DND-41 (cell line): ENCODE measurements around the gene STAT6.

Source experiments
- ATAC-seq: fragments of 200-7000 bp; cut with Tn5 transposase; 3 replicates; pipeline ENCODE4 v1.9.1; 2021; ENCODE audit warnings: low read depth; ENCODE audit not compliant: insufficient read depth
- DNase-seq: peaks from one replicate; pipeline ENCODE4 v3.0.0-alpha.2; 2020
- H2AFZ ChIP-seq: 2 replicates; pipeline ENCODE4 v1.6.0; 2012; ENCODE audit warnings: low read depth, low read length
- H3K27ac ChIP-seq: 2 replicates; pipeline ENCODE4 v1.5.1; 2012; ENCODE audit warnings: low read length, inconsistent platforms
- H3K27me3 ChIP-seq: fragments of 200-600 bp; sonication (generic); 2 replicates; pipeline ENCODE4 v1.6.0; 2012; ENCODE audit warnings: low read length, mild to moderate bottlenecking, inconsistent platforms; ENCODE audit not compliant: insufficient read depth, poor library complexity
- H3K36me3 ChIP-seq: 2 replicates; pipeline ENCODE4 v1.5.1; 2012; ENCODE audit warnings: low read length, inconsistent platforms; ENCODE audit not compliant: insufficient read depth
- H3K4me1 ChIP-seq: 2 replicates; pipeline ENCODE4 v1.5.1; 2012; ENCODE audit warnings: mild to moderate bottlenecking, low read length; ENCODE audit not compliant: insufficient read depth
- H3K4me2 ChIP-seq: 2 replicates; pipeline ENCODE4 v1.6.0; 2012; ENCODE audit warnings: mild to moderate bottlenecking, moderate library complexity, low read length, inconsistent platforms; ENCODE audit not compliant: insufficient read depth
- H3K4me3 ChIP-seq, 2 experiments: fragments of 200-600 bp in 1 of 2; shearing (Covaris generic) in 1 of 2; 2 replicates each; pipeline ENCODE4 v1.5.1; 2012 to 2016; ENCODE audit warnings: inconsistent platforms in 2 of 2, low read length in 2 of 2, mild to moderate bottlenecking in 2 of 2, low read depth in 1 of 2, moderate library complexity in 1 of 2
- H3K79me2 ChIP-seq: 2 replicates; pipeline ENCODE4 v1.6.0; 2012; ENCODE audit warnings: low read length, inconsistent platforms; ENCODE audit not compliant: insufficient read depth
- H3K9ac ChIP-seq: 2 replicates; pipeline ENCODE4 v1.6.0; 2012; ENCODE audit warnings: low read depth, mild to moderate bottlenecking, inconsistent platforms, low read length, moderate library complexity
- H3K9me3 ChIP-seq: 2 replicates; pipeline ENCODE4 v1.5.1; 2012; ENCODE audit warnings: low read length, moderate library complexity, mild to moderate bottlenecking, inconsistent platforms; ENCODE audit not compliant: insufficient read depth, severe bottlenecking
- H4K20me1 ChIP-seq: 2 replicates; pipeline ENCODE4 v1.6.0; 2012; ENCODE audit warnings: low read length; ENCODE audit not compliant: insufficient read depth
- EZH2 ChIP-seq: IDR thresholded peaks from 3 replicates; pipeline ENCODE4 v1.6.1; 2012; ENCODE audit warnings: borderline replicate concordance, low read depth, mild to moderate bottlenecking, moderate library complexity, low read length, inconsistent platforms; ENCODE audit not compliant: severe bottlenecking
- TF ChIP-seq, protein P1 (sequence below): IDR thresholded peaks from 2 replicates; pipeline ENCODE4 v1.5.1; 2012; ENCODE audit warnings: borderline replicate concordance, low read length, moderate library complexity, mild to moderate bottlenecking; ENCODE audit not compliant: poor library complexity, severe bottlenecking; ENCODE audit errors: extremely low read depth

The STAT6 gene

GRCh38 chr12:57090490-57090889, 20.7 kb downstream of the STAT6 start:
- peaks cover 11% of the 10 kb centered on the region for H3K79me2 ChIP-seq
- H3K4me2 ChIP-seq, result 0 out of 2 replicates have a peak overlapping the region, but pooled peaks have one; percentile 21
- H3K4me3 ChIP-seq, result no peak overlapping the region
- H3K36me3 ChIP-seq, result peaks cover 39% of the 10 kb centered on the region
- peaks cover 35% of the 10 kb centered on the region for H3K4me1 ChIP-seq
- no peak overlapping the region for H2AFZ ChIP-seq
- H3K27ac ChIP-seq, result no peak overlapping the region
- no peaks in the 10 kb centered on the region for H3K9me3 ChIP-seq
- H3K27me3 ChIP-seq, result no peaks in the 10 kb centered on the region
- peaks cover 16% of the 10 kb centered on the region for H4K20me1 ChIP-seq
- no peak overlapping the region for H3K9ac ChIP-seq
- no peak for DNase-seq
- TF ChIP-seq, protein P1, sequence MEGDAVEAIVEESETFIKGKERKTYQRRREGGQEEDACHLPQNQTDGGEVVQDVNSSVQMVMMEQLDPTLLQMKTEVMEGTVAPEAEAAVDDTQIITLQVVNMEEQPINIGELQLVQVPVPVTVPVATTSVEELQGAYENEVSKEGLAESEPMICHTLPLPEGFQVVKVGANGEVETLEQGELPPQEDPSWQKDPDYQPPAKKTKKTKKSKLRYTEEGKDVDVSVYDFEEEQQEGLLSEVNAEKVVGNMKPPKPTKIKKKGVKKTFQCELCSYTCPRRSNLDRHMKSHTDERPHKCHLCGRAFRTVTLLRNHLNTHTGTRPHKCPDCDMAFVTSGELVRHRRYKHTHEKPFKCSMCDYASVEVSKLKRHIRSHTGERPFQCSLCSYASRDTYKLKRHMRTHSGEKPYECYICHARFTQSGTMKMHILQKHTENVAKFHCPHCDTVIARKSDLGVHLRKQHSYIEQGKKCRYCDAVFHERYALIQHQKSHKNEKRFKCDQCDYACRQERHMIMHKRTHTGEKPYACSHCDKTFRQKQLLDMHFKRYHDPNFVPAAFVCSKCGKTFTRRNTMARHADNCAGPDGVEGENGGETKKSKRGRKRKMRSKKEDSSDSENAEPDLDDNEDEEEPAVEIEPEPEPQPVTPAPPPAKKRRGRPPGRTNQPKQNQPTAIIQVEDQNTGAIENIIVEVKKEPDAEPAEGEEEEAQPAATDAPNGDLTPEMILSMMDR, result no peak
- no peak for TF ChIP-seq EZH2
- ATAC-seq, result no peak

DNA sequence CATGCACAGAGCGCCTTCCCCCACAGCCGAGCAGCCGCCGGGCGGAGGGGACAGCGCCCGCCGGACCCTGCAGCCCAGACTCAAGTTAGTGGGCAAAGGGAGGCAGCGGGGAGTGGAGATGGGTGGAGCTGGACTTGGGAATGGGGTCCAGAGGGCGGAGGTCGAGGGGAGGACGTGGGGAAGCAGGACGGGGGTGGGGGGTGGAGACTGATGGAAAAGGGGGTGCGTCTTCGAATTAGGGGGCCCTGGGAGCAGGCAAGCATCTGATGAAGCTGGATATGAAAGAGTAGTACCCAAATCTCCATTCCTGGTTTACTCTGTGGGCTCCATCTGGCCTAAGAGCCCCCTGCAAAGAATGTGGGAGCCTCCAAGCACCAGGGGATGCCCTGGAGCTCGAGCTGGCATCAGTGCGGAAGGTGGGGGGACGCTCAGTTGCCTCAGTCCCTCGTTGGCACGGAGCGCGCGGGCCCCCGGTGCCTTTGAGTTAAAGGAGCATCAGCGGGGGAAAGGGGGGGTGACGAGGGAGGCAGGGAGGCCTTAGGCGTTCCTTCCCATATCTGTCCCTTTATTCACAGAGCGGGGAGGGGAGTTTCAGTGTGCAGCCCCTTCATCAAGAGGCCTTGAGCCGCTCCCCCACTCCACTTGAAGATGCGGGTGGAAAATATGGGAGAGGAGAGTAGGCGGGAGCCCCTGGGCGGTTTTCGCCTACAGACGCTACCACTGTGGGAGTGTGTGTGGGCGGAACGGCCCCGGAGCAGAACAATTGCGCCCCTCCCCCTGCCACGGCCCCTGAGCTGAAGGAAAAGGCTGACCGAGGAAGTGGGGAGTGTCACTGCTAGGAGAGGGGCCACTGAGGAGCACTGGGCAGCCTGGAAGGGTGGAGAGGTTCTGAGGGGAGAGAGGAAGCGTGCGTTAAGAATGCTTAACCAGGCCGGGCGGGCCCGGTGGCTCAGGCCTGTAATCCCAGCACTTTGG, 21.6 kb downstream of the STAT6 start:
- TF ChIP-seq, protein P1, result peak; percentile 10
- TF ChIP-seq EZH2, result no peak
- peaks cover 15% of the 10 kb centered on the region for H4K20me1 ChIP-seq
- H3K4me2 ChIP-seq, result peak overlapping the region; percentile 98
- ATAC-seq (no peak), DNase-seq (peak; percentile 62)
- no peaks in the 10 kb centered on the region for H3K27me3 ChIP-seq
- peak overlapping the region; percentile 84 for H2AFZ ChIP-seq
- peak overlapping the region; percentile 80 for H3K27ac ChIP-seq
- peaks cover 11% of the 10 kb centered on the region for H3K79me2 ChIP-seq
- H3K9ac ChIP-seq, result peak overlapping the region; percentile 83
- peak overlapping the region; percentile 68 to 92 for H3K4me3 ChIP-seq
- H3K36me3 ChIP-seq, result peaks cover 30% of the 10 kb centered on the region
- no peaks in the 10 kb centered on the region for H3K9me3 ChIP-seq
- peaks cover 35% of the 10 kb centered on the region for H3K4me1 ChIP-seq

- TF ChIP-seq, protein P1, result no peak
- TF ChIP-seq EZH2, result no peak
- Histone ChIP-seq H3K36me3 (peaks cover 24% of the 10 kb centered on the region), H3K27ac (peak within 1 kb of the TSS; percentile 100), H3K9ac (peak within 1 kb of the TSS; percentile 95), H4K20me1 (peaks cover 11% of the 10 kb centered on the region), H3K4me3 (peak within 1 kb of the TSS; percentile 68 to 92), H3K4me2 (peak within 1 kb of the TSS; percentile 99), H3K9me3 (no peaks in the 10 kb centered on the region), H3K4me1 (peaks cover 35% of the 10 kb centered on the region), H3K27me3 (no peaks in the 10 kb centered on the region), H3K79me2 (peaks cover 11% of the 10 kb centered on the region), H2AFZ (peak within 1 kb of the TSS; percentile 94)
- DNase-seq, result peak; percentile 96
- ATAC-seq, result peak; percentile 68
Measured at GRCh38 chr12:57088354-57089270, 22.6 kb downstream of the STAT6 start, which contains the start of gene NAB2. TSS of gene NAB2 (plus strand) at chr12:57089114. CDS start at chr12:57089272, 158 bp downstream.
